Endodermal cell (in vitro differentiated cells): ENCODE measurements around the gene VPS35. TPM values are rescaled to one million over a fixed set of nuclear protein-coding genes. Genes with fewer than 3 reads are reported as not detected.

Experiments used
- DNase-seq: peaks from one replicate; pipeline ENCODE4 v3.0.0-alpha.2; 2017
- H3K27ac ChIP-seq: 2 replicates; pipeline ENCODE4 v1.5.1; 2013; ENCODE audit warnings: mild to moderate bottlenecking, low read depth, low read length, moderate library complexity
- H3K27me3 ChIP-seq: 2 replicates; pipeline ENCODE4 v1.6.1; 2013; ENCODE audit warnings: mild to moderate bottlenecking, low read length, moderate library complexity; ENCODE audit not compliant: insufficient read depth, control insufficient read depth, poor library complexity, severe bottlenecking
- H3K36me3 ChIP-seq: 2 replicates; pipeline ENCODE4 v1.7.0; 2013; ENCODE audit warnings: mild to moderate bottlenecking, low read length, moderate library complexity; ENCODE audit not compliant: control insufficient read depth, insufficient read depth
- H3K4me1 ChIP-seq: one replicate; pipeline ENCODE4 v1.7.0; 2013; ENCODE audit warnings: low read length; ENCODE audit not compliant: control insufficient read depth, insufficient read depth
- H3K4me3 ChIP-seq: 2 replicates; pipeline ENCODE4 v1.5.1; 2013; ENCODE audit warnings: mild to moderate bottlenecking, low read length, moderate library complexity
- H3K9ac ChIP-seq: 2 replicates; pipeline ENCODE4 v1.6.1; 2013; ENCODE audit warnings: mild to moderate bottlenecking, low read length, moderate library complexity; ENCODE audit not compliant: poor library complexity, severe bottlenecking; ENCODE audit errors: extremely low read depth
- H3K9me3 ChIP-seq: 2 replicates; pipeline ENCODE4 v1.6.1; 2013; ENCODE audit warnings: mild to moderate bottlenecking, low read length, moderate library complexity; ENCODE audit not compliant: control insufficient read depth
- H3K27ac Mint-ChIP-seq: 2 replicates; pipeline ENCODE4 v1.8.0; 2020; ENCODE audit warnings: mixed read lengths
- H3K27me3 Mint-ChIP-seq: 2 replicates; pipeline ENCODE4 v1.8.0; 2021; ENCODE audit warnings: mild to moderate bottlenecking, mixed read lengths; ENCODE audit not compliant: insufficient read depth
- H3K36me3 Mint-ChIP-seq: 2 replicates; pipeline ENCODE4 v1.8.0; 2020; ENCODE audit warnings: low read depth, mixed read lengths
- H3K4me1 Mint-ChIP-seq: 2 replicates; pipeline ENCODE4 v1.8.0; 2020; ENCODE audit warnings: mixed read lengths
- H3K4me3 Mint-ChIP-seq: 2 replicates; pipeline ENCODE4 v1.8.0; 2020; ENCODE audit warnings: mild to moderate bottlenecking, moderate library complexity, mixed read lengths
- H3K9me3 Mint-ChIP-seq: 2 replicates; pipeline ENCODE4 v1.8.0; 2020; ENCODE audit warnings: mild to moderate bottlenecking, mixed read lengths
- WGBS, 2 experiments: methylation state at CpG; one replicate each; pipeline versions ENCODE4 v1.1.5 to v1.1.7; 2013; ENCODE audit warnings: missing lambda C conversion rate in 2 of 2, mixed read lengths in 1 of 2; ENCODE audit not compliant: insufficient coverage in 1 of 2, insufficient read length in 1 of 2; 5-methylcytosine and 5-hydroxymethylcytosine counted together
- total RNA-seq, 2 donors: library from RNA; stranded (reverse); fragmentation: NEBNext Ultra II Directional in 1 of 2; extraction: Animal tissue kit (Norgen Biotek cat#: 25700) in 1 of 2; gene quantifications; 2 replicates in 1 of 2; 3 replicates in 1 of 2; pipeline ENCODE4 v1.2.1, GENCODE V29; 2021
- TF ChIP-seq, protein P1 (sequence below): fragments of 200-600 bp; sonication (generic); conservative IDR thresholded peaks from 2 replicates; pipeline ENCODE4 v1.5.0; 2021; ENCODE audit warnings: antibody characterized with exemption, mild to moderate bottlenecking

VPS35 gene
- total RNA-seq, 2 donors from 2014 or later: 95.7 to 119 TPM

DNA sequence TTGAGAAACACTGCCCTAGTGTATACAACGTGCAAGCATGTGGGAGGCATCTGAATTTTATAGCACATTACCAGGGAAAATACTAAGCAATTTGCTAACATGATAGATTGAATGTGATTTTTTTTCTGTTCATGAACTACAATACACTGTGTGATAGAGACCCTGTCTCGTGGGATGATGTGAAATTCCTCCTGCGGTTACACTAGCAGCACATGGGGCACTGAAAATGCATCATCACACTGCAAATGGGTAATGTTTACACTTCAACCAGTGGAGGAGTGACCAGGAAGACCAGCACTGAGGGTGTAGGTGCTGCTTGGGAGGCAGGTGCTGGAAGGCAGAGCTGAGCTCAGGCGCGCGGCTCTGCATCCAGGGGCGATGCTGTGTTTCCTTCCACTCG, 29.2 kb upstream of the VPS35 start:
- TF ChIP-seq, protein P1, sequence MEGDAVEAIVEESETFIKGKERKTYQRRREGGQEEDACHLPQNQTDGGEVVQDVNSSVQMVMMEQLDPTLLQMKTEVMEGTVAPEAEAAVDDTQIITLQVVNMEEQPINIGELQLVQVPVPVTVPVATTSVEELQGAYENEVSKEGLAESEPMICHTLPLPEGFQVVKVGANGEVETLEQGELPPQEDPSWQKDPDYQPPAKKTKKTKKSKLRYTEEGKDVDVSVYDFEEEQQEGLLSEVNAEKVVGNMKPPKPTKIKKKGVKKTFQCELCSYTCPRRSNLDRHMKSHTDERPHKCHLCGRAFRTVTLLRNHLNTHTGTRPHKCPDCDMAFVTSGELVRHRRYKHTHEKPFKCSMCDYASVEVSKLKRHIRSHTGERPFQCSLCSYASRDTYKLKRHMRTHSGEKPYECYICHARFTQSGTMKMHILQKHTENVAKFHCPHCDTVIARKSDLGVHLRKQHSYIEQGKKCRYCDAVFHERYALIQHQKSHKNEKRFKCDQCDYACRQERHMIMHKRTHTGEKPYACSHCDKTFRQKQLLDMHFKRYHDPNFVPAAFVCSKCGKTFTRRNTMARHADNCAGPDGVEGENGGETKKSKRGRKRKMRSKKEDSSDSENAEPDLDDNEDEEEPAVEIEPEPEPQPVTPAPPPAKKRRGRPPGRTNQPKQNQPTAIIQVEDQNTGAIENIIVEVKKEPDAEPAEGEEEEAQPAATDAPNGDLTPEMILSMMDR: no peak
- no peaks in the 10 kb centered on the region for H3K27me3 ChIP-seq
- H3K9me3 Mint-ChIP-seq: peaks cover 3% of the 10 kb centered on the region
- DNase-seq: no peak
- H3K9ac ChIP-seq: no peak overlapping the region
- no peaks in the 10 kb centered on the region for H3K36me3 ChIP-seq
- no peak overlapping the region for H3K4me3 Mint-ChIP-seq
- H3K4me1 ChIP-seq: no peaks in the 10 kb centered on the region
- no peaks in the 10 kb centered on the region for H3K4me1 Mint-ChIP-seq
- 89 to 95% methylated on average over 7 to 8 of the region's 8 CpGs for WGBS, 2 experiments
- no peak overlapping the region for H3K27ac ChIP-seq
- no peak overlapping the region for H3K4me3 ChIP-seq
- no peaks in the 10 kb centered on the region for H3K27me3 Mint-ChIP-seq
- peaks cover 3% of the 10 kb centered on the region for H3K9me3 ChIP-seq
- peaks cover 3% of the 10 kb centered on the region for H3K36me3 Mint-ChIP-seq
- H3K27ac Mint-ChIP-seq: no peak overlapping the region

DNA sequence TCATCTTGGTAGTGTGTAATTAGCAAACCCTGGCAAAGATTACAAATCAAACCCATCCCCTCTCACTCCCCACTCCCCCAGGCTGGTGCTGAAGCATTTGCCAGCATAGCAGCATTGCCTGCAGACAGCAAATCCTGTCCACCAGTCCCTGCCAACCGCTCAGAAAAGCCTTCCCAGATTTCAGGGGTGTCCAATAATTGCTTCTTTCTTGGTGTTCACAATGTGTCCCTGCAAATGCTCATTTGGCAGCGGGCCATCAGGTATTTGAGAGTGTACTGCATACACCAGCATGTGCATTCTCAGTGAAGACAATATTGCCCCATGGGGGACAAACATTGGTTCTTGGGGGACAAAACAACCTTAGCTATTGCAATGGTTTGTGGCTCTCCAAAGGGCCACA, 28.7 kb upstream of the VPS35 start:
- Histone ChIP-seq H3K9ac (no peak overlapping the region), H3K36me3 (no peaks in the 10 kb centered on the region), H3K27ac (no peak overlapping the region), H3K27me3 (no peaks in the 10 kb centered on the region), H3K9me3 (no peaks in the 10 kb centered on the region), H3K4me1 (no peaks in the 10 kb centered on the region), H3K4me3 (no peak overlapping the region)
- Mint-ChIP-seq H3K4me1 (no peaks in the 10 kb centered on the region), H3K9me3 (no peaks in the 10 kb centered on the region), H3K4me3 (no peak overlapping the region), H3K36me3 (no peaks in the 10 kb centered on the region), H3K27me3 (no peaks in the 10 kb centered on the region), H3K27ac (no peak overlapping the region)
- TF ChIP-seq, protein P1: no peak
- peak; percentile 20 for DNase-seq
- 90 to 100% methylated on average over 1 to 2 of the region's 2 CpGs for WGBS, 2 experiments

DNA sequence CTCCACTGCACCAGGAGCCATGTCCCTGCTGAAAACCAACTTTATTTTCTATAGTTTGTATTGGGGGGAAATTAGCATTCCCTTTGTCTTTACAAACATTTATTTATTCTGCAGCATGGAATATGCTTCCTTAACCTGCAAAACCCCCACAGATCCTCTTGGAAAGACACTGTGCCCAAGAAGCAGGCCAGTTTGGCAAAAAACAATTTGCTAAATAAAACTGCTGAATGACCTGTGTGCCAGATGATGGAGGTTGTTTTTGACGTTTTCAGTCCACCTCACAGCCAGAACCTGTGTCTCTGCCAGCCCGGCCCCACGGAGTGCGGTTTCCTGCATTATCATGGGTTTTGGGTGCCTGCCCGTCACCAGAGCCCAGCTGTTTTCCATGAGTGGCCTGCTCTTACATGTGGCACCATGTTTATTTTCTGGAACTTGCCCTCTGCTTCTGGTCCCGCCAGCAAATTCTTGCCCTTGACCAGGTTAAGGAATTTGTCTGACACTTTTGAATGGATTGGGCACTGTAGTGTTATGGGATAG, 26.9 kb upstream of the VPS35 start:
- DNase-seq: peak; percentile 13
- H3K4me3 Mint-ChIP-seq: no peak overlapping the region
- H3K9ac ChIP-seq: no peak overlapping the region
- H3K27me3 Mint-ChIP-seq: no peaks in the 10 kb centered on the region
- H3K27ac Mint-ChIP-seq: no peak overlapping the region
- TF ChIP-seq, protein P1: no peak
- no peaks in the 10 kb centered on the region for H3K9me3 ChIP-seq
- H3K36me3 Mint-ChIP-seq: no peaks in the 10 kb centered on the region
- H3K27me3 ChIP-seq: no peaks in the 10 kb centered on the region
- H3K4me1 ChIP-seq: no peaks in the 10 kb centered on the region
- no peak overlapping the region for H3K4me3 ChIP-seq
- no peak overlapping the region for H3K27ac ChIP-seq
- no peaks in the 10 kb centered on the region for H3K36me3 ChIP-seq
- 76 to 81% methylated on average over 3 to 6 of the region's 6 CpGs for WGBS, 2 experiments
- no peaks in the 10 kb centered on the region for H3K9me3 Mint-ChIP-seq
- H3K4me1 Mint-ChIP-seq: no peaks in the 10 kb centered on the region
